Fibroblast of peridontal ligament (primary cell): Measurements from ENCODE around the gene HDAC9.
A peak's percentile ranks its signal among the peaks of the same experiment; 100 is the strongest.
"Not testable (repeated sequence)": the region's sequence is repeated elsewhere in the genome, so short reads cannot be mapped to it uniquely, and the experiment has no call there.

Source experiments
- DNase-seq: peaks from one replicate; pipeline ENCODE4 v3.0.0-alpha.2; 2010; ENCODE audit errors: extremely low read depth

The HDAC9 gene

GRCh38 chr7:19024261-19024660 lies 528.7 kb downstream of the HDAC9 start:
- DNase-seq, result peak; percentile 85

GRCh38 chr7:19026888-19027287 lies 531.3 kb downstream of the HDAC9 start:
- peak; percentile 69 for DNase-seq

- DNase-seq, result peak; percentile 47
Observed at GRCh38 chr7:19030281-19030680, 534.7 kb downstream of the HDAC9 start.

- not testable (repeated sequence) for DNase-seq
Observed at GRCh38 chr7:19032942-19033341, 537.4 kb downstream of the HDAC9 start.

- DNase-seq, result peak; percentile 47
Observed at GRCh38 chr7:19051767-19052375, 556.3 kb downstream of the HDAC9 start.
